Lower leg skin (tissue), 4 donors: Measurements from ENCODE around the gene ING5. TPM values are rescaled to one million over a fixed set of nuclear protein-coding genes. Genes with fewer than 3 reads are reported as not detected.

ENCODE experiments used
- DNase-seq, 2 donors: peaks; one replicate each; pipeline ENCODE4 v3.0.0-alpha.2; 2019; ENCODE audit warnings: low spot score in 2 of 2
- H3K4me3 ChIP-seq: fragments of 200-600 bp; sonication (generic); 2 replicates; pipeline ENCODE4 v1.5.1; 2017; ENCODE audit warnings: mild to moderate bottlenecking, low read depth; ENCODE audit not compliant: poor library complexity, severe bottlenecking
- CTCF ChIP-seq, 3 donors: fragments of 450-650 bp; IDR thresholded peaks; one replicate each; pipeline ENCODE4 v1.5.1; 2016; ENCODE audit warnings: antibody characterized with exemption in 3 of 3, mild to moderate bottlenecking in 3 of 3, moderate library complexity in 2 of 3
- POLR2A ChIP-seq, 2 donors: fragments of 450-650 bp; IDR thresholded peaks; one replicate each; pipeline ENCODE4 v1.6.1; 2016 to 2017; ENCODE audit warnings: antibody characterized with exemption in 2 of 2, mild to moderate bottlenecking in 1 of 2, moderate library complexity in 1 of 2
- WGBS, 2 donors: methylation state at CpG; one replicate each; pipeline ENCODE4 v1.1.5; 2018; 5-methylcytosine and 5-hydroxymethylcytosine counted together
- intact Hi-C: fragments of 100-400 bp; cut with DNase I; formaldehyde crosslinking; loops from one replicate; pipeline ENCODE4 v1.15.0; 2023; ENCODE audit warnings: low total_unique reads
- total RNA-seq, 4 donors: library from RNA; depleted of rRNA; stranded (reverse); fragments of >200 nt; gene quantifications; one replicate each; pipeline ENCODE4 v1.1.0, GENCODE V29; 2016

The ING5 gene
- total RNA-seq, 4 donors from 2014 or later: 31.6 to 73.9 (median 35.7) TPM

DNA sequence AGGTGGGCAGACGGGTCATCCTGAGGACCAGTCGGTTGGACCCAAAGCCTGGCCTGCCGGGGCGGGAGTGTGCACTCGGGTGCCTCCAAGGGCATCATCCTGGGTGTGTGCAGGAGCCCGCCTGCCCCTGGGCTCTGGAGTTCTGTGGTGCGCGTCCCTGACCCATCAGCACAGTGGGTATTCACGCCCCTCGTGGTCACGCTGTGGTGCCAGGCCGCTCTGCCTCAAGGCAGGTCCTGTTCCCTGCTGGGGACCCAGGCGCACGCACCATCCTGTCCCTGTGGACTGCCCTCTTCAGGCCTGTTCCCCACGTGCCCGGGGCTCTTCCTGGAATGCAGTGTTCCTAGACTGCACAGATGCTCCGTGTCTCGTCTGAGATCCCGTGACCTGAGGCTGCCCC is 18.3 kb downstream of the ING5 start:
- no peak overlapping the region for H3K4me3 ChIP-seq
- 90 to 93% methylated on average over 17 to 19 of the region's 19 CpGs for WGBS, 2 donors
- TF ChIP-seq CTCF (IDR thresholded peaks at IDR 0.05): no peak
- no peak for TF ChIP-seq POLR2A (IDR thresholded peaks at IDR 0.05)
- intact Hi-C loops: no loop called here
- no peak for DNase-seq

DNA sequence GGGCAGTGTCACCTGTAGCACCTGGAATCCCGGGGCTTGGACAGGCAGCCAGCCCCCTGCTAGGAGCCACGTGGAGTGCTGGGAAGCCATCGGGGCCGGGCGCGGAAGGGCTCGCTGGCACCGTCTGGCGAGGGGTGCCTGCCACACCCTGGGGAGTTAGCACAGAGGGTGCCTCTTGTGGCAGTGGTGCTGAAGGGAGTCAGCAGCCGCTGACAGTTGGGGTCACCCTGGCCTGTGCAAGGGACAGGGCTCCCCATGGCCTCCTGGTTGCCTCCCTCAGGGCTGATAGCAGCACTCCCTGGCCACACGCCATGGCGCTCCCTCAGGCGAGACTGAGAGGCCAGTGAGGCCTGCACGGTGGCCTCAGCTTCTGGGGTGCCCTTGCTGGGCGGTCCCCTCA is 18.7 kb downstream of the ING5 start:
- TF ChIP-seq POLR2A (IDR thresholded peaks at IDR 0.05): no peak
- TF ChIP-seq CTCF (IDR thresholded peaks at IDR 0.05): no peak
- no peak for DNase-seq
- H3K4me3 ChIP-seq: no peak overlapping the region
- WGBS, 2 donors: 72 to 91% methylated on average over 5 to 11 of the region's 15 CpGs
- intact Hi-C loops: no loop called here

DNA sequence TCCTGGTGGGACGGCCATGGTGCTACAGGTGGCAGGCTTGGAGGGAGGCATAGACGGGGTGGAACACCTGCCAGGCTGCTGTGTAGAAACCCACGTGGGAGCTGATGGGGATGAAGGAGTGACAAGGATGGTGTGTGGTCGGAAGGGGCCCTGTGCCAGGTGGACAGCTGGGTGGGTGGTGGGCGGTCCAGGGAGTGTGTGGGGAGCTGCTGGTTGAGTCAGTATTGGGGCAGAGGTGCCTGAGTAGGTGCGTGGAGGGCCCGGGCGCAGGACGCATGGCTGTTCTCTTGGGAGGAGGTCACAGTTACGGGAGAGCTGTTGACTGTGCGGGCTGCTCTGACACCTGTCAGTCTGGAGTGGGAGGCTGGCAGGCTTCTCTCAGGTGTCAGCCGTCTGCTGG is 20.0 kb downstream of the ING5 start:
- H3K4me3 ChIP-seq: no peak overlapping the region
- TF ChIP-seq POLR2A (IDR thresholded peaks at IDR 0.05) (no peak), CTCF (IDR thresholded peaks at IDR 0.05) (no peak)
- intact Hi-C loops: no loop called here
- DNase-seq: no peak
- WGBS, 2 donors: 83 to 88% methylated on average over 12 of the region's 12 CpGs

DNA sequence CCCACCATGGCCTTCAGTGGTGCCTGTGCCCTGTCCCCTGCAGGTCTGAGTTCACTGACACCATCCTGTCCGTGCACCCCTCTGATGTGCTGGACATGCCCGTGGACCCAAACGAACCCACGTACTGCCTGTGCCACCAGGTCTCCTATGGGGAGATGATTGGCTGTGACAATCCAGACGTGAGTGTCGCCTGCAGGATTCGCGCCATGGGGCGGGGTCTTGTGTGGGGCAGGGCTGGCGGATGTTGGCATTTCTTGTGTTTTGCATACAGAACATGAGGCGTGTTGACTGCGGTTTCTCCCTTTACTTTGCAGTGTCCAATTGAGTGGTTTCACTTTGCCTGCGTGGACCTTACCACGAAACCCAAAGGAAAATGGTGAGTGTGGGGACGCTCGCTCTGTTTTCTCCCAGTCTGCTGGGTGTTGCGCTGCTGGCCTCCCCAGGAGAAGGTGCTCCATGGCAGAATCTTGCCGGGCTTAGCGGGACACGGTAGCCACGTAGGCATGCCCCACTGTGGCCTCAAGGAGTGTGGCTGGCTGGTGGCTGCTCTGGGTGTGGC is 21.1 kb downstream of the ING5 start:
- DNase-seq: no peak
- intact Hi-C loops: no loop called here
- TF ChIP-seq CTCF (IDR thresholded peaks at IDR 0.05) (no peak), POLR2A (IDR thresholded peaks at IDR 0.05) (no peak)
- WGBS, 2 donors: 97% methylated on average over 19 to 21 of the region's 21 CpGs
- H3K4me3 ChIP-seq: no peak overlapping the region

DNA sequence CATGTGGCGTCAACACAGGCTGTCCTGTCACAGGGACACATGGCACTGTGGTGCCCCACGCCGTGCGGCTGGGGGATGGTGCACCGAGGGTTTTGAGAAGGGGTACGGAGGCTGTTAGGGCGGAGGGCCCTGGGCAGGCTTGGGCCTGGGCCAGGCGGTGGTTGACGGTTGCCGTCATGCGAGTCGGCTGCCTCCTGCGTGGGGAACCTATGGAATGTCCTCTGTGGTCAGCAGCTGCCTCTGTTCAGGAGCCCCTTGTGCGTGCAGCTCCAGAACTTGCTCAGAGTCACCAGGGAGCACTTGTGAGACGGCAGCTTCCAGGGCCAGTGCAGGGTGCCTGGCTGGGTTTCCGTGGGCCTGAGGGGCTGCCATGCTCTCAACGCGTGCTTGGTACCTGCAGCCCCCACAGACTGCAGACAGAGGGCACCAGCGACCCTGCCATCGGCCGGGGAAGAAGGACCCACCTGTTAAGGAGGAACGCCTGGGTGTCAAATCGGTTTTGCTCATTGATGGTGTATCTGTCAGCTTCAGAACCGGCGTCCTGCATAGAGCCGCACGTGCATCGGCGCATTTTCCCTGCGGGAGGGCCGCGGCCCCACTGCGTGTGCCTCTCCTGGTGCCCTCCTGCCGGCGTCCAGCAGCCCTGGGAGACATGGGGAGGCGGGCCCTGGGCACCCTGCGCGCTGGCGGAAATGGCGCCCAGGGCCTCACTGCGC is 22.6 kb downstream of the ING5 start:
- 92 to 95% methylated on average over 40 to 41 of the region's 41 CpGs for WGBS, 2 donors
- no peak for TF ChIP-seq POLR2A (IDR thresholded peaks at IDR 0.05)
- TF ChIP-seq CTCF (IDR thresholded peaks at IDR 0.05): no peak
- intact Hi-C loops: no loop called here
- no peak overlapping the region for H3K4me3 ChIP-seq
- no peak for DNase-seq
